GM18870 (cell line): ENCODE results near the gene SCML1.
A peak's percentile ranks its signal among the peaks of the same experiment; 100 is the strongest.
"Not testable (repeated sequence)": the region's sequence is repeated elsewhere in the genome, so short reads cannot be mapped to it uniquely, and the experiment has no call there.

ENCODE experiments used
- ATAC-seq: cut with Tn5 transposase; IDR thresholded peaks from one replicate; pipeline ENCODE4 v1.9.1; 2021; ENCODE audit warnings: moderate library complexity; ENCODE audit not compliant: unreplicated experiment

Gene SCML1

DNA sequence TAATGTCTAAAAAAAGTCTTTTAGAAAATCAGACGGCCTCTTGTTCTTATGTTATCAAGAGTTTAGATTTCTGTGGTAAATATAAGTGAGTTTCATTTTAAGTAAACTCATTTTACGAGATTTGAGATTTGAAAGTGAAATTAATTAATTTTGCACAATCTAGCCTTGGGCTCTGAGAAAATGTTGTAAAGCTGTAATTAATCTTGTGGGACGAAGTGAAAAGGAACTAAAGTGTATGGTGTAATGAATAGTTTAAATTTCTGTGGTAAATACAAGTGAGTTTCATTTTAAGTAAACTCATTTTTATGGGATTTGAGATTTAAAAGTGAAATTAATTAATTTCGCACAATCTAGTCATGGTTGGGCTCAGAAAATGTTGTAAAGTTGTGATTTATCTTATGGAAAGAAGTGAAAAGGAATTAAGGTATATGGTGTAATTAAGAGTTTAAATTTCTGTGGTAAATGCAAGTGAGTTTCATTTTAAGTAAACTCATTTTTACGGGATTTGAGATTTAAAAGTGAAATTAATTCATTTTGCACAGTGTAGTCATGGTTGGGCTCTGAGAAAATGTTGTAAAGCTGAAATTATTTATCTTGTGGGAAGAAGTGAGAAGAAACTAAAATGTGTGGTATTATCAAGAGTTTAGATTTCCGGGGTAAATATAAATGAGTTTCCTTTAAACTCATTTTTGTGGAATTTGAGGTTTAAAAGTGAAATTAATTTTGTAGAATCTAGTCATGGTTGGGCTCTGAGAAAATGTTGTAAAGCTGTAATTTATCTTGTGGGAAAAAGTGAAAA lies 1.6 kb downstream of the SCML1 start:
- ATAC-seq = no peak

DNA sequence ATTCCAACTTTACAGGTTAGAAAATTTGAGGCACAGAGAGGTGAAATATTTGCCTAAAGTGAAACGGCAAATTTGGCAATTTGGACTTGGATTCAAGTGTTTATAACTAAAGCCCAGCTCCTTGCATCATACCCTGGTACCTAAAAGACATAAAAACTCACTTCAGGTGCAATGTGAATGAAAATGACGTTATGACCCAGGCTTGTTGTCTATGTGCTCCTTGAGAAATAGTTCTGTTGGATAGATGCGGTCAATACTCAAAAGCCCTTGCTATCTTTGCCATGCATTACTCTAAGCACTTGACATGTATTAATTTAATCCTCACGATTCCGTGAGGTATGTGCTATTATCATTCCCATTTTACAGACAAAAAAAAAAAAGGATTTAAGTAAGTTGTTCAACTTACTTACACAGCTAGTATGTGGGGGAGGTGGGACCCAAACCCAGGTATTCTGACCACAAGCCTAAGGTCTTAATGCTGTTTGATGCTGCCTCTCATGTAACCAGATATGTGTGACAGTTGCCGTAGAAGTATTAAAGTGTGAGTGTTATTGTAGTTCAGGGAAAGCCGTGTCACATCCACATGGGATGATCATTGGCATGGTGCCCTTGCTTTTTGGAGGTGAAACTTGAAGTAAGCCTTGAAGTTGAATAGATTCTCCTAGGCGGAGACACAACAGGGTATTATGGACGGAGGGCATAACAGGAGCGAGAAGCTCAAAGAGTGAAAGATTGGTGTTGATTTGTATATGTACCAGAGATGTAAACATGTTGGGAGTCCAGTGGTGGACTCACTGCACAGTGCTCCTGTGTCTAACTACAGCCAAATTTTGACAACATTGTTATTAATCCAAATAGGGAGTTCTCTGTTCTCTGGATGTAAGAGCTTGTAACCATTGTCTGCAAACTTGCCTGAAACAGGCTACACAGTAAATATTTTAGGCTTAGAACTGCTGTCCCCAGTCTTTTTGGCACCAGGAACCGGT lies 3.1 kb downstream of the SCML1 start:
- ATAC-seq = no peak

DNA sequence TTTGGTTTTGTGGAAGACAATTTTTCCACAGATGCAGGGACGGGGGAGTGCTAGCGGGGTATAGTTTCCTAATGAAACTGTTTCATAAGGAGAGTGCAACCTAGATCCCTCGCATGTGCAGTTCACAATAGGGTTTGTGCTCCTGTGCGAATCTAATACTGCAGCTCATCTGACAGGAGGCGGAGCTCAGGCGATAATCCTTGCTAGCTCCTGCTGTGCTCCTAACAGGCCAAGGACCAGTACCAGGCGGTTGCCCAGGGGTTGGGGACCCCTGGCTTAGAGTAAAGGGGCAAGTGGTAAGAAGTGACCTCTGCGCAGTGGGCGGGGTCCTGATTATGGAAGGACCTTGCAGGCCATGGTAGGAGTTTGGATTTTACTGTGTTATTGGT lies 3.8 kb downstream of the SCML1 start:
- no peak for ATAC-seq

DNA sequence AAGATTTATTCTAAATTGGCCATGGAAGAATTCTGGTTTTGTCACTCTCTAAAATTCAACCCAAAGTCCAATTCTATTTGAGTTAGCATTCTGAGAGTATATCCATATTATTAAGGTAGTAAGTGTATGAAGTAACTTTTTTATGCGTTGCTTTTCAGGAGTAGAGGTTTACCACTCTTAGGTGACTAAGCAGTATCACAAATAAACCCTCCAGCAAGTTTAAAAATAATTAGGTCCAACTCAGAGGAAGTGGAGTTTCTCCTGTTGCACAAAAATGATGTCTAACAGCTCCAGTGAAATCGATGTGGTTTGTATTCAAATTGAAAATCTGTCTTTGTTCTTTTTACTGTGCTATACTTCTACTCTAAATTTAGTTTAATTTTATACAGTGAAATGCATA lies 6.6 kb downstream of the SCML1 start:
- ATAC-seq = no peak

DNA sequence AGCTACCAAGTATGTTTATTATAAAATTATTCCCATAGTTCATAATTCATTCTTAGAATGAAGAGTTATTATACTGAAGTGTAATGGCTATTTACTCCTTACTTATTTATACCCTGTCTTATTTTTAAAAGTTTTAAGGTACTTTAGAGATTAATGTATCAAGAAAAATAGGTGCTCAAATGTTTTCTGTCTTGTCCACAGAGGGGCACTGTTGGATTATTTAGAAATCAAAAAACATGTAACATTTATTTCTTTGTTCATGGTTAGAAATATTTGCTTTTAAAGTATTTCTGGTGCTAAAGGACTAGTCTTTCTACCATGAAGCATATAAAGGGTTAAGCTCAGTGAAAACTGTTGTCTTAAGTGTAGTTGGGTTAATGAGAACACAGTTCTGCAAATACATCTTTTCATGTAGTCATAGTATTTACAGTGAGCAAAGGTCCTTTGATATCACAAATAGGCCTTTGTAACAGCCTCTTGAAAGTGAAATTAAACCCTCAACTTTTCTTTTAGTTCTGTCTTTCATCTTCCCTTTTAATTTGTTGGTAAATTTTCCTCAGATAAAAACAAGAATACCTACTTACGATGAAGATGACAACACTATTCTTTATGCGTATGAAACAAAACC lies 7.7 kb downstream of the SCML1 start:
- no peak for ATAC-seq

DNA sequence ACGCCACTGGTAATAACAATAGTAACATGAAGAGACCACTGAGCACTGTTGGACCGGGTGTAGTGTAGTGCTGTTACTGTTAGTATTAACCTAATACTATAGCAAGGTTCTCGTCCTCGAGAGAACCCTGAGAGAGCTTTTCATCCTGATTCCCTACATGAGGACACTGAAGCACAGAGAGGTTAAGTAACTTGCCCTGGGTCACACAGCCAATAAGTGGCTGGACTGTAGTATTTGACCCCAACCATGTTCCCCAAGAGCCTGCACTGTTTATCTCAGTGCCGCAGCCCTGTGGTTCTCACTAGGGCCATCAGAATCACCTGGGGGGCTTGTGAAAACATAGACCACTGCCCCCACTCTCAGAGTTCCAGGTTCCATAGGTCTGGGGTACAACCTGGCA lies 10.4 kb downstream of the SCML1 start:
- ATAC-seq = no peak

DNA sequence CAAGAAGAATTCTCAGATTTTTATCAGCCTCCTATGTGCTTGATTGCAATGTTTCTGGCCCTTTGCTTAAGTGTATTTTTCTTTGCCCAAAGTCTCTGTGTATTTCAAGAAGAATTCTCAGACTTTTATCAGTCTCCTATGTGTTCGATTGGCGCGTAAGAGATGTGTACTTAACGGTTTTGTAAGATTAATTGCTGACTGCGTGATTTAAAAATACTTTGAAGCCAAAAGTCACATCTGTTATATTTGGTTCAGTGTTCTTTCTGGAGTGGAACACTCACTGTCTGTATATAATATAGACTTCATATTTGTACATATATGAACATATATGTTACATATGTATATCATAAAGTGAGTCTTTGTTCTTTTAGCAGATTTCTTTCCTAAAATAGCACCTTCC lies 11.4 kb downstream of the SCML1 start:
- ATAC-seq = no peak

DNA sequence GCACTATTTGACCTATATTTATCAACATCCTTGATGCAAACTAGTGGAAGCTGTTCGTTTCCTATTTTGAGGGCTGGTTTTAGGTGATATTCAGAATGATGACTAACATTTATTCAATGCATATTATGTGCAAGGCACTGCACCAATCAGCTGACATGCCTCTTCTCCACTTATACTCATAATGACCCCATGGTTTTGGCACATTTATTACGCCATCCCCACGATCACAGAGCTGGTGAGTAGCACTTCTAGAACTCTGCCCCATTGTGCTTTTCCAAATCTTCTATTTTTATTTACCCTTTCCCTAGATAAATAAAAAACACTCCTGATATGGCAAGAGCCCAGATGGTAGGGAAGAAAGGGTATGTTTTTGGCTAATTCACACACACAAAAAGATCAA lies 13.1 kb downstream of the SCML1 start:
- no peak for ATAC-seq

DNA sequence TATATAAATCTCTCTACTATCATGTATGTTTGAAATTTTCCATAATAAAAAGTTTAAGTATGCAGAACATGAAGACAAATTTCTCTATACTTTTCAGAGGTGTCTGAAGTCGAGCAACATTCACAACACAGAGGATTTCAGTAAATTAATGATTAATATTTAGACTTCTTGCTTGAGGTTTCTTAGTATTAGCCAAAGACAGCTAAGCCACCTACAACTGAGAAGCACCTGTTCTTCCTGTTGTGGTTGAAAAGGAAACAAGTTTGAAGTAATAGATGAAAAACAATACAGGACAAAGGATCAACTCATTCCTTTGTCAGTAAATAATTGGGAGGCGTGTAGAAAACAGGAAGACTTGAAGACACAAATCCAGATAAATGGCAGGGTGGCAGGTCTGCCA lies 21.1 kb downstream of the SCML1 start:
- peak; percentile 95 for ATAC-seq

DNA sequence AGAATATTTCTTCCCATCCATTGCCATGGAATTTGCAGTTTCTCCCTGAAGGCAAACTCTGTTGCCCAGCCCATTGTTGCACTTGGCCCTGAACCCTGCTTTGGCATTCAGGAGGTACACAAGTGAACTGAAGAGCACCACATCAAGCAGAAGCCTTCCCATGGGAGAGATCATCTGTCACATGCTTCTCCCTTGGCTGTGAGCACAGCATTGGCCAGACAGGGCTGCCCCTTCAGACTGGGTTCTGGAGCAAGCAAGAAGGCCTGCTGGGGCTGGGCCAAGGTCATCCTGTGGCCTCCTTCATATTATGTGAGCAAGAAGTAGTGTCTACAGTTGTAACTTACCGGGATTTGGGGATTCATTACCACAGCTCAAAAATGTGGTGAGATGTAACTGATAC lies 22.7 kb downstream of the SCML1 start:
- ATAC-seq = no peak

DNA sequence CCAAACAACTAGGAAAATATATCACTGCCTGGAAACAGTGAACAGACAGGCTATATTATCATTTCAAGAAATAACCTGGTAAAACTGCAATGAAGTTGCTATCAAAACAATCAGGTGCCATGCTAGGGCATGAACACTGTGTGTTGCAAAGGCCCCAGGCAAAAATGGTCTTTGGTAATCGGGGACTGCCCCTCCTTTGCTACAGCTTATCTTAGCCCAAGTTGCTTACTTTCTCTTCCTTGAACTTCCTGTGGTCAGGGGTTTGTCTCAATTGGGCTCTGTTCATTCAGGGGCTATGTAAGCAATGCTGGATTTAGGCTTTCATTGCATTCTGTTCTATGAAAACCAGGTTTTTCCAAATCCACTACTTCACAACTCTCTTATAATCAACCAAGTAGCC lies 30.4 kb downstream of the SCML1 start:
- no peak for ATAC-seq

DNA sequence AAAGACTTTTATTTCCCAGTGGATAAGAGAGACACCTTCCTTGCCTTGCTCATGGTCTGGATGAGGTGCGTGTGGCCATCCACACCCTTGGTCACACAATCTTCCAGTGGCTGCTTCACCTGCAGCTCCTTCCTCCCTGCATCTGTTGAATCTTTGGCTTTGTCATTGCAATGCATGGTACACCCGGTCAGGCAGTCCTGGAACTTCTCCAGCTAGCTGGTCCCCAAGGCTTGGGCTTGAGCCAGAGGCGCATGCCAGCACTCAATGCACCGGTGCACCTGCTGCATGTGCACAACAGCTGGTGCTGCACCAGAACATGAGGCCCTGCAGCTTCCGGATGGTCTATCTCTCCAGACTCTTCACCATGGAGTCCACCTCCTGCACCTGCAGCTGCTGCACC lies 31.7 kb downstream of the SCML1 start:
- ATAC-seq = no peak

DNA sequence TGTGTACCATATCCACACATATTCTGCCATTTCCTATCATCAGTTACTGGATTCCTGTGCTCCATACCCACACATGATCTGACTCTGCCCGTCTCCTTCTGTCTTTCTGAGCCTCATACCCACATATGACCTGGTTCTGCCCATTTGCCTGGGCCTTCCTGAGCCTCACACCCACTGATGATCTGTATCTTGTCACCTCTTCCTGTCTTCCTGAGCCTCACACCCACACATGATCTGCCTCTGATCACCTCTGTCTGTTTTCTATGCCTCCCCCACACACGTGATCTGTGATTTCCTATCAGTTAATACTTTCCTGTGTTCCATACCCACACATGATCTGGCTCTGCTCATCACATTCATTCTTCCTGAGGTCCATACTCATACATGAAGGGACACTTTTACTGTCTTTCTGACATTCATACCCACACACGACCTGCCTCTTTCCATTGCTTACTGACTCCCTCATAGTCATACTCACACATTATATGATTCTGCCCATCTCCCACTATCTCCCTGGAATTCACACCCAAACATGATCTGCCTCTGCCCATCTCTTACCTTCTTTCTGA lies 32.5 kb downstream of the SCML1 start:
- ATAC-seq = no peak

DNA sequence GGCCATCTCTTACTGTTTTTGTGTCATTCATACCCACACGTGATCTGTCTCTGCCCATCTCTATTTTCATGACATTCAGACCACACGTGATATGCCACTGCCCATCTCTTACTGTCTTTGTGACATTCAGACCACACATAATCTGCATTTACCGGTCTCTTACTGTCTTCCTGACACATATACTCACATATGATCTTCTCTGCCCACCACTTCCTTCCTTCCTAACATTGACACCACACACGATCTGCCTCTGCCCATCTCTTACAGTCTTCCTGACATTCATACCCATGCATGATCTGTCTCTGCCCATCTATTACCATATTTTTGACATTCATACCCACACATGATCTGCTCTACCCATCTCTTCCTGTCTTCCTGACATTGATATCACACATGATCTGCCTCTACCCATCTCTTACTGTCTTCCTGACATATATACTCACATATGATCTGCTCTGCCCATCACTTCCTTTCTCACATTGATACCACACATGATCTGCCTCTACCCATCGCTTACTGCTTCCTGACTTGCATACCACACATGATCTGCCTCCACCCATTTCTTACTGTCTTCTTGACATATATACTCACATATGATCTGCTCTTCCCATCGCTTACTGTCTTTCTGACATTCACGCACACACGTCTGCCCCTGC lies 36.1 kb downstream of the SCML1 start:
- no peak for ATAC-seq

DNA sequence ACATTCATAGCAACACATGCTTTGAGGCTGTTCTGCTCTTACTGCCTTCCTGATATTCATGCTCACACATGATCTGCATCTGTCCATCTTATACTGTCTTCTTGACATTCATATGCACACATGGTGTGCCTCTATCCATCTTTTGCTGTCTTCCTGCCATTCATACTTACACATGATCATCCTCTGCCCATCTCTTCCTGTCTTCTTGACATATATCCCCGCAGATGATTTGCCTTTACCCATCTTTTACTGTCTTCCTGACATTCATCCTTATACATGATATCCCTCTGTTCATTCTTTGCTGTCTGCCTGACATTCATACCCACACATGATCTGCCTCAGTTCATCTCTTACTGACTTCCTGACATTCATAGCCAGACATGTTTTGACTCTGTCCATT lies 36.8 kb downstream of the SCML1 start:
- no peak for ATAC-seq

DNA sequence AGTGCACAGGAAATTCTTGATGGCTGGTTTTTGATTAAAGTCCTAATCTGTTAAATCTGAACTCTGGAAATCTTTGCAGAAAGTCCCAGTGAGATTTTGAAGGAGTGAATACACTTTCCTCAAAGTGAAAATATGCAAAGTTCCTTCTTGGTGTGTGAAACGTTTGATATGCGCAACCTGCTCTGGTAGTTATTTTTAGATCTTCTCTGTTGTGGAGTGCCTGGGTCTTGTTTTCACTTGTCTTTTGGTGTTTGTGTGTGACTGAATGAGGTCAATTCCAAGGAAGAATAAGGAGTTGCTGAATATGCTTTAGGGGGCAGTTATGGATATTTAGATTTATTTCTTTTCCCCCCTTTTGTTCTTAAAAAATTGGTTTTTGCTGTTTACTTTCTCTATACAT lies 41.7 kb downstream of the SCML1 start:
- ATAC-seq = no peak

DNA sequence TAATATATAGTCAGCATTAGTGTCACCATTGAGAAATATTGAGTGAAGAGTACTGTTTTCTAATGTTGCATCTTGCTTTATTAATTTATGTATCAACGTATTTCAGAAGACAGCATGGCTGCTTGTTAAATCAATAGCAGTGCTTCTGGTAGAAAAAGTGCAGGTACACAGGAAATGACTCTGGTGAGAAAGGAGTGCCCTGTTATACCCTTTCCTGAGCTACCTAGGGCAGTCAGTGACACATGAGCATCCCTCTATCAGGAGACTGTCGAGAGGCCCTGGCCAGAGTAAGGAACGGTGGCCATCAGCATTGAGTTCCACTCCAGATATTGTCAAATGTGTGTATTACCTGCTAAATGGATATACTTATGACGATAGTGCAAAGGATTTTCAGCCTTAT lies 42.1 kb downstream of the SCML1 start:
- ATAC-seq = no peak

DNA sequence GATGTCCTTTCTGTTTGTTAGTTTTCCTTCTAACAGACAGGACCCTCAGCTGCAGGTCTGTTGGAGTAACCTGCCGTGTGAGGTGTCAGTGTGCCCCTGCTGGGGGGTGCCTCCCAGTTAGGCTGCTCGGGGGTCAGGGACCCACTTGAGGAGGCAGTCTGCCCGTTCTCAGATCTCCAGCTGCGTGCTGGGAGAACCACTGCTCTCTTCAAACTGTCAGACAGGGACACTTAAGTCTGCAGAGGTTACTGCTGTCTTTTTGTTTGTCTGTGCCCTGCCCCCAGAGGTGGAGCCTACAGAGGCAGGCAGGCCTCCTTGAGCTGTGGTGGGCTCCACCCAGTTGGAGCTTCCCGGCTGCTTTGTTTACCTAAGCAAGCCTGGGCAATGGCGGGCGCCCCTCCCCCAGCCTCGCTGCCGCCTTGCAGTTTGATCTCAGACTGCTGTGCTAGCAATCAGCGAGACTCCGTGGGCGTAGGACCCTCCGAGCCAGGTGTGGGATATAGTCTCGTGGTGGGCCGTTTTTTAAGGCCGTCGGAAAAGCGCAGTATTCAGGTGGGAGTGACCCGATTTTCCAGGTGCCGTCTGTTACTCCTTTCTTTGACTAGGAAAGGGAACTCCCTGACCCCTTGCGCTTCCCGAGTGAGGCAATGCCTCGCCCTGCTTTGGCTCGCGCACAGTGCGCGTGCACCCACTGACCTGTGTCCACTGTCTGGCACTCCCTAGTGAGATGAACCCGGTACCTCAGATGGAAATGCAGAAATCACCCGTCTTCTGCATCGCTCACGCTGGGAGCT lies 49.5 kb downstream of the SCML1 start:
- not testable (repeated sequence) for ATAC-seq

DNA sequence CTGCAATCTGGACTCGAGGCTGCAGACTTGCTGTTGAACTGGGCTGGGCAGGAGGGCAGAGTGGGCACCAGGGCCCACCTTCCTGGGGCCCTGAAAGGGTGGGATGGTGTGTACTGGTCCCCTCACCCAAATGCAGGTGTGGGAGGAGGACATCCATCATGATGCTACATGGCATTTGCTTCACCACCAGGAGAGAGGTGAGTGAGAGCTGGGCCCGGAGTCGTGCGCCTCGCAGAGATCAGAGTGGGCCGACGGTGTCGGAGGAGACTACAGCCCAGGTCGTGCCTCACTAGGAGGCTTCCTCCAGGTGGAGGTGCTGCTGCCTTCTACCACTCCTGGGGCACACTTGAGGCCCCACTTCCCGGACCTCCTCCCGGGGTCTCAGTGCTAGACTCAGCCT lies 50.3 kb downstream of the SCML1 start:
- ATAC-seq = no peak

DNA sequence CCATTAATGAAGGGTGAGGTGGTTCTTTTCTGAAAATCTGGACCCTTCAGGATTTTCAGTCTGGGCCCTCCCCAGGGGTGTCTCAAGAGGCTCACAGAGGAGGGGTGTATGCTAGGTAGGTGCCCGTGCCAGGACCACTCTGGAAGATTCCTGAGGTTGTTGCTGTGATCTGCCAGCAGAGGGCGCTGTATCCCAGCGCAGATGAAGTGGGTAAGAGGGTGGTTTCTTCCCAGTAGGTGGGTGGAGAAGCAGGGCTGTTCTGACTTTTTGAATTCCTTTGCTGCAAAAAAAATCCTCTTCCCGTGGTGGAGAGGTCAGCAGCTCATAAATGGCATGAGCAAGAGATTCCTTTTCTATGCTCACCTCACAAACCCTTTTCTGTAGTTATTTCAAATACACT lies 51.1 kb downstream of the SCML1 start:
- no peak for ATAC-seq
